ENCODE results near the gene SLC6A6. TPM values are rescaled to one million over a fixed set of nuclear protein-coding genes. Genes with fewer than 3 reads are reported as not detected.
A peak's percentile ranks its signal among the peaks of the same experiment; 100 is the strongest.

The SLC6A6 gene
- total and polyA plus RNA-seq, 11 donors: 9.1 to 121 (median 34.9) TPM

DNA sequence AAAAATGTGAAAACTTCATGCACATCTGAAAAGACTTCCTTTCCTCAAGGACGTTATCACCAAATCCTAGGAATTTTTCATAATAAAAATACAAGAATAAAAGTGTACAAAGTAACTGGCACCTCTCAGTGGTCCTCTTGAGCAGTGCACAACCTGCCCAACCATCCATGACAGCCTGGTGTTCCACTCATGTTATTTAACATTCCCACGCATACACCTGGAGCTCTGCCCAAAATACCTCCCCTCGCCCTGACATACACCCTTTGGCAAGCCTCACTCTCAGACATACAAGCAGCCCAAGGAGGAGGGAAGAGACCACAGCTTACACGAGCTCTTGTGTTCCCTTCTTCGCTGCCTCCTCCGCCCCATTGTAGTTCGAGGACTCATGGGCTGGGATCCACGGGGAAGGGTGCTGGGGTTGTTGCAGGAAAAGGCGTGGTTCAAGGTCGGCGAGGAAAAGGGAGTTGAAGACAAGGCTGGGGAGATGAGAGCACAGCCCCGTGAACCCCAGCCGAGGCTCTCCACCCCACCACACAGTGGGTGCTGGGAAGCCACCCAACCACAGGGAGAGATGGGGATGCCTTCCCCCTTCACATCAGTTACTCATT is 114.4 kb downstream of the SLC6A6 start:
- intact Hi-C loops (cut with DNase I): loop anchor here in 3 of 10 donors (10.0 kb wide), 3 partner anchors 88 to 408 kb away; no protein-coding TSS in a partner anchor
- H3K27ac ChIP-seq: peak overlapping the region in 1 of 12 donors; percentile 3
- WGBS, 4 donors: 69 to 80% (median 74%) methylated on average over 13 of the region's 13 CpGs
- no peaks in the 10 kb centered on the region for H3K9me3 ChIP-seq
- TF ChIP-seq, protein P1, sequence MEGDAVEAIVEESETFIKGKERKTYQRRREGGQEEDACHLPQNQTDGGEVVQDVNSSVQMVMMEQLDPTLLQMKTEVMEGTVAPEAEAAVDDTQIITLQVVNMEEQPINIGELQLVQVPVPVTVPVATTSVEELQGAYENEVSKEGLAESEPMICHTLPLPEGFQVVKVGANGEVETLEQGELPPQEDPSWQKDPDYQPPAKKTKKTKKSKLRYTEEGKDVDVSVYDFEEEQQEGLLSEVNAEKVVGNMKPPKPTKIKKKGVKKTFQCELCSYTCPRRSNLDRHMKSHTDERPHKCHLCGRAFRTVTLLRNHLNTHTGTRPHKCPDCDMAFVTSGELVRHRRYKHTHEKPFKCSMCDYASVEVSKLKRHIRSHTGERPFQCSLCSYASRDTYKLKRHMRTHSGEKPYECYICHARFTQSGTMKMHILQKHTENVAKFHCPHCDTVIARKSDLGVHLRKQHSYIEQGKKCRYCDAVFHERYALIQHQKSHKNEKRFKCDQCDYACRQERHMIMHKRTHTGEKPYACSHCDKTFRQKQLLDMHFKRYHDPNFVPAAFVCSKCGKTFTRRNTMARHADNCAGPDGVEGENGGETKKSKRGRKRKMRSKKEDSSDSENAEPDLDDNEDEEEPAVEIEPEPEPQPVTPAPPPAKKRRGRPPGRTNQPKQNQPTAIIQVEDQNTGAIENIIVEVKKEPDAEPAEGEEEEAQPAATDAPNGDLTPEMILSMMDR (IDR thresholded peaks at IDR 0.05): no peak
- no peak for TF ChIP-seq POLR2A (IDR thresholded peaks at IDR 0.05)
- H3K27me3 ChIP-seq: no peaks in the 10 kb centered on the region
- ATAC-seq (no peak), DNase-seq (peak in 3 of 5 donors; percentile 4 to 50 (median 14))
- peaks cover 0 to 45% (median 9%) of the 10 kb centered on the region in 12 donors for H3K4me1 ChIP-seq
- H3K36me3 ChIP-seq: peaks cover 0 to 58% (median 13%) of the 10 kb centered on the region in 9 donors
- no peak overlapping the region for H3K4me3 ChIP-seq

DNA sequence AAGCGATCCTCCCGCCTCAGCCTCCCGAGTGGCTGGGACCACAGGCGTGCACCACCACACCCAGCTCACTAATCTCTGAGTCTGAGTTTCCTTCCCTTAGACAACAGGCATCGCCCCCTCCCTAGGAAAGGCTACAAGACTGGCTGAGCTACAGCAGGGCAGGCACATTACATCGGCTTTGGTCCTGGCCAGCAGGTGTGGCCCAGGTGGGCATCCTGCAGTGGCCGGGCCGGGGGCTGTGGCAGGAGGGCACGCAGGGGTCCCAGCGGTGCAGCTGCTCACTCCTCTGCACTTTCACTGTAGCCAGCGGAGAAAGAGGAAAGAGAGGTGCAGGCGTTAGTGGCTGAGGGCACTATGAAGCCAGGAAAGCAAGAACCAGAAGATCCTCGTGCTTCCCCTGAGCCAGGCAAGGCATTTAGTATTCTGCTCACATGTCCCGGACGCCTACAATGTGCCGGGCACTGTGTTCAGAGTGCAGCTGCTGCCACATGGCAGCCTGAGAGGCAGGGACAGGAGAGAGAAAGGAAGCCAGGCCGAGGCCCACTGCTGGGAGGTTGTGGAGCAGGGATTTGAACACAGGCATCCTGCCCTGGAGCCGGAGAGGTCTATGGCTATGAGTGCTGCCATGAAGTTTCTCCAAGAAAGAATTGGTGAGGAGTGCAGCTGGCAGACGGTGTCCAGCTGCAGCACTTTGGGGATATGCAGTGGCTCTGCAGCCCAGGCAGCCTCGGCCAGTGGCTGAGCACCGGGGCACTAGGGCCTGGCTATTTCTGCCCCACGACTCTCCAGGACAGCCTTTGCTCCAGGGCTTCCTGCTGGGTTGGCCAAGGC is 115.4 kb downstream of the SLC6A6 start:
- Histone ChIP-seq H3K27ac (peak overlapping the region in 6 of 12 donors; percentile 10 to 93 (median 26)), H3K4me1 (peaks cover 0 to 49% (median 16%) of the 10 kb centered on the region in 12 donors), H3K36me3 (peaks cover 0 to 58% (median 13%) of the 10 kb centered on the region in 9 donors), H3K27me3 (no peaks in the 10 kb centered on the region), H3K4me3 (no peak overlapping the region), H3K9me3 (no peaks in the 10 kb centered on the region)
- DNase-seq: peak in 3 of 5 donors; percentile 26 to 64 (median 35)
- intact Hi-C loops (cut with DNase I): loop anchor here in 3 of 10 donors (10.0 kb wide), 3 partner anchors 87 to 407 kb away; no protein-coding TSS in a partner anchor
- TF ChIP-seq, protein P1 (IDR thresholded peaks at IDR 0.05): no peak
- no peak for TF ChIP-seq POLR2A (IDR thresholded peaks at IDR 0.05)
- 72 to 79% (median 75%) methylated on average over 22 of the region's 22 CpGs for WGBS, 4 donors
- peak in 1 of 4 donors; percentile 42 for ATAC-seq

DNA sequence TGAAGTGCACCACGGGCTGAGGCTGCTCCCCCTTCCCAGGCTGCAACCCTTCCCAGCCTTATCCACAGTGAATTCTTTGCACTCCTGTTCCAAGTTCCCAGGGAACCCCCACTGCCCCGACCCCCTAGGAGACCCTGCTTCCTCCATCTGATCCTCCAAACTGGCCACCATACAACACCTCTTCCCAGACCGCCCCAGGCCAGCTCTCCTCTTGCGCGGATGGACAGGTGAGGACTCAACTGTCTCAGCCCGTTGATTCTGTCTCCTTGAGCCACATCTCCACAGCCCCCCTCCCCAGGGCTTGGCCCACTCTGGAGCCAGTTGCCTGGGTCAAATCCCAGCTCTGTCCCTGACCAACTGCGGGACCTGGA is 116.0 kb downstream of the SLC6A6 start:
- Histone ChIP-seq H3K27ac (peak overlapping the region in 6 of 12 donors; percentile 4 to 93 (median 26)), H3K4me3 (no peak overlapping the region), H3K36me3 (peaks cover 0 to 58% (median 13%) of the 10 kb centered on the region in 9 donors), H3K4me1 (peaks cover 0 to 47% (median 20%) of the 10 kb centered on the region in 12 donors), H3K27me3 (no peaks in the 10 kb centered on the region), H3K9me3 (no peaks in the 10 kb centered on the region)
- TF ChIP-seq POLR2A (IDR thresholded peaks at IDR 0.05): no peak
- TF ChIP-seq, protein P1 (IDR thresholded peaks at IDR 0.05): no peak
- DNase-seq: no peak
- intact Hi-C loops (cut with DNase I): loop anchor here in 3 of 10 donors (10.0 kb wide), 3 partner anchors 86 to 406 kb away; no protein-coding TSS in a partner anchor
- ATAC-seq: no peak
- WGBS, 4 donors: 69 to 72% (median 71%) methylated on average over 6 to 7 of the region's 7 CpGs

DNA sequence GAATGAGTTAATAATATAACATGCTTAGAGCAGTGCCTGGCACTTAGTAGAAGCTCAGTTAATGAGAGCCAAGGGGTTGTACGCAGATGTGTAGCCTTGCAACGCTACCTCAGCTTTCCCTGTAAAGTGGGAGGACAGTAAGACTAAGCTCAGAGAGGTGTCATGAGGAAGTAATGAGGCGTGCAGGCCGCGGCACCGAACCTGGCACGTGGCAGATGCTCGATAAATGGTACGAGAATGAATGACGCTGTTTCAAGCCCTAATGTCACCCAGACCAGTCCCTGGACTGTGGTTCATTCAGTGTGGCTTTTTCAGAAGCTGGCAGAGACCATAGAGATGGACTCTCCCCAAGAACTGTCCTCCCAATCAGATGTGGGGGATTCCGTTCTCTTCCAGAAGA is 116.5 kb downstream of the SLC6A6 start:
- WGBS, 4 donors: 91 to 96% (median 93%) methylated on average over 11 of the region's 11 CpGs
- no peak for TF ChIP-seq POLR2A (IDR thresholded peaks at IDR 0.05)
- TF ChIP-seq, protein P1 (IDR thresholded peaks at IDR 0.05): no peak
- no peaks in the 10 kb centered on the region for H3K9me3 ChIP-seq
- intact Hi-C loops (cut with DNase I): loop anchor here in 3 of 10 donors (10.0 kb wide), 3 partner anchors 86 to 406 kb away; no protein-coding TSS in a partner anchor
- no peak for ATAC-seq
- no peak overlapping the region for H3K4me3 ChIP-seq
- DNase-seq: peak in 2 of 5 donors; percentile 2 to 3
- peak overlapping the region in 5 of 12 donors; percentile 18 to 93 (median 34) for H3K27ac ChIP-seq
- peaks cover 0 to 55% (median 13%) of the 10 kb centered on the region in 9 donors for H3K36me3 ChIP-seq
- H3K27me3 ChIP-seq: no peaks in the 10 kb centered on the region
- H3K4me1 ChIP-seq: peaks cover 0 to 52% (median 24%) of the 10 kb centered on the region in 12 donors
